Testis (tissue), 3 donors: ENCODE measurements around the gene DELE1. TPM values are rescaled to one million over a fixed set of nuclear protein-coding genes. Genes with fewer than 3 reads are reported as not detected.

Experiments used
- DNase-seq: peaks from one replicate; pipeline ENCODE4 v3.0.0-alpha.2; 2019
- H3K27ac ChIP-seq, 2 donors: fragments of 200-600 bp; sonication (generic); one replicate each; pipeline ENCODE4 v1.5.1; 2019
- H3K27me3 ChIP-seq: fragments of 200-600 bp; sonication (generic); one replicate; pipeline ENCODE4 v1.5.1; 2019
- H3K36me3 ChIP-seq: fragments of 200-600 bp; sonication (generic); one replicate; pipeline ENCODE4 v1.5.1; 2017; ENCODE audit warnings: low read depth; ENCODE audit errors: missing control alignments
- H3K4me1 ChIP-seq: fragments of 200-600 bp; sonication (generic); one replicate; pipeline ENCODE4 v1.5.1; 2019
- H3K4me3 ChIP-seq, 2 donors: fragments of 200-600 bp; sonication (generic); one replicate each; pipeline ENCODE4 v1.5.1; 2017 to 2019
- H3K9me3 ChIP-seq: fragments of 200-600 bp; sonication (generic); one replicate; pipeline ENCODE4 v1.5.1; 2017
- POLR2A ChIP-seq: fragments of 450-650 bp; IDR thresholded peaks from one replicate; pipeline ENCODE4 v1.6.1; 2017; ENCODE audit warnings: antibody characterized with exemption, mild to moderate bottlenecking, moderate library complexity
- WGBS, 2 donors: methylation state at CpG; one replicate each; pipeline ENCODE4 v1.1.5; 2018; 5-methylcytosine and 5-hydroxymethylcytosine counted together
- intact Hi-C: fragments of 100-400 bp; cut with DNase I; formaldehyde crosslinking; loops from one replicate; pipeline ENCODE4 v1.15.1; 2023; ENCODE audit warnings: low total_unique reads
- polyA plus RNA-seq: library from polyadenylated mRNA; stranded (reverse); fragments of 350-450 nt; fragmentation: Illumina TruSeq; extraction: RNeasy Lipid Tissue Mini Kit (QIAGEN cat#74804); gene quantifications from one replicate; pipeline ENCODE4 v1.2.3, GENCODE V29; 2014; ENCODE audit warnings: low read depth, low replicate concordance; ENCODE audit not compliant: insufficient read depth
- total RNA-seq, 2 donors: library from RNA; depleted of rRNA; stranded (reverse); fragments of >200 nt; gene quantifications; one replicate each; pipeline ENCODE4 v1.2.3, GENCODE V29; 2016
- TF ChIP-seq, protein P1 (sequence below), 3 experiments: fragments of 450-650 bp in 2 of 3; fragments of 200-600 bp in 1 of 3; sonication (generic) in 1 of 3; IDR thresholded peaks; one replicate each; pipeline ENCODE4 v1.5.1; 2016 to 2019; ENCODE audit warnings: antibody characterized with exemption in 3 of 3, mild to moderate bottlenecking in 2 of 3, moderate library complexity in 1 of 3

DELE1 gene
- total and polyA plus RNA-seq, 3 donors from 2014 or later, result 51.2 to 75.8 (median 69.9) TPM

DNA sequence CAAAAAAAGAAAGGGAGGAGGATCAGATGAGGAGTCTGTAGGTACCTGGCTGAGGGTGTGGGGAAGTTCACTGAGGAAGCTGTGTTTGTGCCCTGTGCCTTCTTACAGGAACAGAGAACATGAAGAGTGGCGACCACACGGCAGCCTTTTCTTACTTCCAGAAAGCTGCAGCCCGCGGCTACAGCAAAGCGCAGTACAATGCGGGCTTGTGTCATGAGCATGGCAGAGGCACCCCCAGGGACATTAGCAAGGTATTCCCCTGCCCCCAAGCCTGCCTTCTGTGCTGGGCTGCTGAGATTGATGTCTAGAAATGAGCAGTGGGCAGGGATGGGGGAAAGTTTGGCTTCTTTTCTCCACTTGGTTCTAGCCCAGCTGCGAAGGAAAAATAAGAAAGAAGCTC lies 9.5 kb downstream of the DELE1 start:
- 88 to 93% methylated on average over 7 of the region's 7 CpGs for WGBS, 2 donors

DNA sequence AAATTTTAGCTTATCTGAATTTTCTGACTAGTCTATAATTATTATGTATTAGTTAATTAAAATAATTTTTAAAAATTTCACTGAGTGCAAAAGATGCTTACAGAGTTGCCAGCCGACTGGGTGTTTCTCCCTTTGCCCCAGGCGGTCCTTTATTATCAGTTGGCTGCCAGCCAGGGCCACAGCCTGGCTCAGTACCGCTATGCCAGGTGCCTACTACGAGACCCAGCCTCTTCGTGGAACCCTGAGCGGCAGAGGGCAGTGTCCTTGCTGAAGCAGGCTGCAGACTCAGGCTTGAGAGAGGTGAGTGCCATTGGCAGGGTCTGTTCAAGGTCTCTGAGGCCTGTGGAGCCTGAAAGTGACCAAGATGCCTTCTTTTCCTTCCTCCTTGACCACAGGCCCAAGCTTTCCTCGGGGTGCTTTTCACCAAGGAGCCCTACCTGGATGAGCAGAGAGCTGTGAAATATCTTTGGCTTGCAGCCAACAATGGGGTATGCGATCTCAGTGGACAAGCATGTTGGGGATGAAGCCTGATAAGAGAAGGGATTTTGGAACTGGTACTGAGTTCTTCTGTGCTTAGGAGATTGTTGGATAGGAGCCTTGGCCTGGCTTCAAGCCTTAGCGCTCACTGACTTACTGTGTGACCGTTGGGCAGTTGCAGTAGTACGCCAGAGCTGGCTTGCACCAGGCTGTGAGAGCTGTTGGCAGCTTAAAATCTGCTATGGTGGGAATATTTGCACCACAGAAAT lies 10.6 kb downstream of the DELE1 start:
- intact Hi-C loops, result no loop called here
- H3K27me3 ChIP-seq, result no peaks in the 10 kb centered on the region
- TF ChIP-seq, protein P1, sequence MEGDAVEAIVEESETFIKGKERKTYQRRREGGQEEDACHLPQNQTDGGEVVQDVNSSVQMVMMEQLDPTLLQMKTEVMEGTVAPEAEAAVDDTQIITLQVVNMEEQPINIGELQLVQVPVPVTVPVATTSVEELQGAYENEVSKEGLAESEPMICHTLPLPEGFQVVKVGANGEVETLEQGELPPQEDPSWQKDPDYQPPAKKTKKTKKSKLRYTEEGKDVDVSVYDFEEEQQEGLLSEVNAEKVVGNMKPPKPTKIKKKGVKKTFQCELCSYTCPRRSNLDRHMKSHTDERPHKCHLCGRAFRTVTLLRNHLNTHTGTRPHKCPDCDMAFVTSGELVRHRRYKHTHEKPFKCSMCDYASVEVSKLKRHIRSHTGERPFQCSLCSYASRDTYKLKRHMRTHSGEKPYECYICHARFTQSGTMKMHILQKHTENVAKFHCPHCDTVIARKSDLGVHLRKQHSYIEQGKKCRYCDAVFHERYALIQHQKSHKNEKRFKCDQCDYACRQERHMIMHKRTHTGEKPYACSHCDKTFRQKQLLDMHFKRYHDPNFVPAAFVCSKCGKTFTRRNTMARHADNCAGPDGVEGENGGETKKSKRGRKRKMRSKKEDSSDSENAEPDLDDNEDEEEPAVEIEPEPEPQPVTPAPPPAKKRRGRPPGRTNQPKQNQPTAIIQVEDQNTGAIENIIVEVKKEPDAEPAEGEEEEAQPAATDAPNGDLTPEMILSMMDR (IDR thresholded peaks at IDR 0.05), result no peak
- TF ChIP-seq POLR2A, result no peak
- H3K4me1 ChIP-seq, result no peaks in the 10 kb centered on the region
- 72 to 88% methylated on average over 11 of the region's 11 CpGs for WGBS, 2 donors
- no peak overlapping the region for H3K27ac ChIP-seq
- no peaks in the 10 kb centered on the region for H3K9me3 ChIP-seq
- no peak for DNase-seq
- H3K36me3 ChIP-seq, result no peaks in the 10 kb centered on the region
- H3K4me3 ChIP-seq, result no peak overlapping the region

More for the DNA sequence above, 9.5 kb downstream of the DELE1 start:
- DNase-seq, result no peak
- Histone ChIP-seq H3K27me3 (no peaks in the 10 kb centered on the region), H3K36me3 (no peaks in the 10 kb centered on the region), H3K4me3 (no peak overlapping the region), H3K4me1 (no peaks in the 10 kb centered on the region), H3K27ac (no peak overlapping the region), H3K9me3 (no peaks in the 10 kb centered on the region)
- intact Hi-C loops, result no loop called here
- no peak for TF ChIP-seq POLR2A

DNA sequence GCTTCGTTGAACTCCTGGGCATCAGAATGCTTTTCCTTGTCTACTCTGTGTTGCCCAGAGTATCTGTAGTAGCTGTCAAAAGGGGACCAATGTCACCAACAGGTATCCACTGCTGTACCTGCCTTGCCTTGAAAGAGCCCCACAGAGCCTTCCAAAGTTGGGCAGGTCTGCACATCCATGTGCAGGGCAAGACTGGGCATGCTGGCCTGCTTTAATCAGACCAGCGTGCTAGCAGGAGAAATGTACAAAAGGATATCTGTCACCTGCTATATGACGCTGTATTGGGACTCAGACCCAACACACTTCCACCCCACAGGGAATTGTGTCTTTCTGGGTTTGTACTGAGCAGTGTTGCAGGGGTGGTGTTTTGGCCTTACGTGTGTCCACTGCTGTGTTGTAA lies 11.9 kb downstream of the DELE1 start:
- no peaks in the 10 kb centered on the region for H3K36me3 ChIP-seq
- 93 to 98% methylated on average over 4 of the region's 4 CpGs for WGBS, 2 donors
- no peak for DNase-seq

DNA sequence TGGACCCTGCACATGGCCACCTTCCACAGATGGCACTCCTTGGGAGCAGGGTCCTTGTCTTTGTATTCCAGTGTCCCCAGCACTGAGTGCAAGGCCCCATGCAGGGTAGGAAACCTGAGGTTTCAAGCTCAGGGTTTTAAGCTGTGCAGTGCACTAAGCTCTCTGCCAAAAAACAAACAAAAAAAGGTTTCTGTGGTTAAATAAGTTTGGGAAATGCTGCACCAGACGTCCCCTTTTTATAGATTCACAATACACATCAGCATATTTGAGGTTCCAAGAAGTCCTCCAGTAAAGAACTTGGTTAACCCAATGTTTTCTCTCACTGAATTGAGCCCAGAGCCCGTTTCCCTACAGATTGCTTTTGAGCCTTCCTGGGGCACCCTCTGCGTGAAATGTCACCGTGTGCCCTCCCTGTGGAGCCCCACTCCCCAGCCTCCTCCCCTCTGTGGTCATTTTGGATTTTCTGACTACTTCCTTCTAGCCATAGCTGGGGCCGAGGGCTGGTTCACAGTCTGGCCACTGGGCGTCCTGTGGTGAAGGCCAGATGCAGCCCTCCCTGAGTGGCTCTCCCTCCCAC lies 17.1 kb downstream of the DELE1 start:
- 52 to 62% methylated on average over 6 of the region's 6 CpGs for WGBS, 2 donors
- intact Hi-C loops, result no loop called here
- no peak for DNase-seq
- no peaks in the 10 kb centered on the region for H3K4me1 ChIP-seq
- H3K27ac ChIP-seq, result no peak overlapping the region
- TF ChIP-seq, protein P1 (IDR thresholded peaks at IDR 0.05), result no peak
- TF ChIP-seq POLR2A, result no peak
- H3K36me3 ChIP-seq, result no peaks in the 10 kb centered on the region
- no peaks in the 10 kb centered on the region for H3K27me3 ChIP-seq
- H3K9me3 ChIP-seq, result no peaks in the 10 kb centered on the region
- no peak overlapping the region for H3K4me3 ChIP-seq

More for the DNA sequence above, 11.9 kb downstream of the DELE1 start:
- no peaks in the 10 kb centered on the region for H3K27me3 ChIP-seq
- no peaks in the 10 kb centered on the region for H3K4me1 ChIP-seq
- H3K4me3 ChIP-seq, result no peak overlapping the region
- H3K27ac ChIP-seq, result no peak overlapping the region
- intact Hi-C loops, result no loop called here
- no peaks in the 10 kb centered on the region for H3K9me3 ChIP-seq
- TF ChIP-seq, protein P1 (IDR thresholded peaks at IDR 0.05), result no peak
- no peak for TF ChIP-seq POLR2A

DNA sequence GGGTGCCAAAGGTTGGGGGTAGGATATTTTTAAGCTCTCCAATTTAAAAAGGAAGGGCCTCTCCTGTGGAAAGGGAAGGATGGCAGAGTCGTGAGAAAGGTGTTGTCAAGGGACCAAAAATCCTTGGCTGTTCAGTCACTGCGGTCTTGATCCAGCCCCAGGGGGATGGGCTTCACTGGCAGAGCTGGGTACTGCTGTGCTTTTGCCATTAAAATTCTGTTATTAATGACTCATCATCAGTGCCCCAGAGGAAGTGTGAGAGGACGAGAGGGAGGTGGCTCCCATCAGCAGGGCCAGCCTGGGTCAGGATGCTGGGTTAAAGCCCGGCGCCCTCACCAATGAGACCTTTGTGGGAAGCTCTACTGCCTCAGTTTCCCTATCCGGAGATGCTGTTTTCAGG lies 17.6 kb downstream of the DELE1 start:
- H3K4me1 ChIP-seq, result no peaks in the 10 kb centered on the region
- H3K27me3 ChIP-seq, result no peaks in the 10 kb centered on the region
- TF ChIP-seq, protein P1 (IDR thresholded peaks at IDR 0.05), result no peak
- H3K4me3 ChIP-seq, result no peak overlapping the region
- no peak for DNase-seq
- no peaks in the 10 kb centered on the region for H3K9me3 ChIP-seq
- no peak overlapping the region for H3K27ac ChIP-seq
- 65 to 74% methylated on average over 6 of the region's 6 CpGs for WGBS, 2 donors
- no peaks in the 10 kb centered on the region for H3K36me3 ChIP-seq
- intact Hi-C loops, result no loop called here
